Spinal cord (tissue), 10 donors: ENCODE results near the gene NPLOC4. TPM values are rescaled to one million over a fixed set of nuclear protein-coding genes. Genes with fewer than 3 reads are reported as not detected.
"Not testable (repeated sequence)": the region's sequence is repeated elsewhere in the genome, so short reads cannot be mapped to it uniquely, and the experiment has no call there.

ENCODE experiments used
- DNase-seq, 6 donors: peaks; one replicate each; pipeline versions ENCODE4 v3.0.0 to v3.0.0-alpha.2; 2013 to 2015; ENCODE audit warnings: low spot score in 6 of 6, low read depth in 4 of 6
- H3K27ac ChIP-seq: one replicate; pipeline ENCODE4 v1.5.1; 2013; ENCODE audit warnings: low read depth, low read length, control low read depth
- H3K27me3 ChIP-seq: one replicate; pipeline ENCODE4 v1.6.1; 2013; ENCODE audit warnings: low read length; ENCODE audit not compliant: control insufficient read depth, insufficient read depth
- H3K36me3 ChIP-seq: one replicate; pipeline ENCODE4 v1.6.1; 2013; ENCODE audit warnings: low read length; ENCODE audit not compliant: control insufficient read depth, insufficient read depth
- H3K4me1 ChIP-seq: one replicate; pipeline ENCODE4 v1.6.1; 2013; ENCODE audit warnings: low read length; ENCODE audit not compliant: control insufficient read depth, insufficient read depth
- H3K4me3 ChIP-seq: one replicate; pipeline ENCODE4 v1.5.1; 2013; ENCODE audit warnings: low read depth, low read length, control low read depth
- H3K9me3 ChIP-seq: one replicate; pipeline ENCODE4 v1.6.1; 2013; ENCODE audit warnings: low read length; ENCODE audit not compliant: control insufficient read depth, insufficient read depth
- WGBS: methylation state at CpG from one replicate; pipeline ENCODE4 v1.1.5; 2013; ENCODE audit warnings: missing lambda C conversion rate; ENCODE audit not compliant: insufficient coverage; 5-methylcytosine and 5-hydroxymethylcytosine counted together
- polyA plus RNA-seq, 2 donors: library from polyadenylated mRNA; unstranded; fragments of 120-200 nt; gene quantifications; one replicate each; pipeline ENCODE4 v1.2.1, GENCODE V29; 2013; ENCODE audit not compliant: insufficient read length in 2 of 2
- total RNA-seq, 2 donors: library from RNA; depleted of rRNA in 1 of 2; stranded (reverse); fragments of 120-200 nt in 1 of 2; fragments of >200 nt in 1 of 2; gene quantifications; one replicate each; pipeline versions ENCODE4 v1.2.3 to v1.2.4, GENCODE V29; 2013 to 2014
- donor health status: healthy.

The NPLOC4 gene
- total and polyA plus RNA-seq, 4 donors, result 38.8 to 60.6 (median 43.1) TPM

DNA sequence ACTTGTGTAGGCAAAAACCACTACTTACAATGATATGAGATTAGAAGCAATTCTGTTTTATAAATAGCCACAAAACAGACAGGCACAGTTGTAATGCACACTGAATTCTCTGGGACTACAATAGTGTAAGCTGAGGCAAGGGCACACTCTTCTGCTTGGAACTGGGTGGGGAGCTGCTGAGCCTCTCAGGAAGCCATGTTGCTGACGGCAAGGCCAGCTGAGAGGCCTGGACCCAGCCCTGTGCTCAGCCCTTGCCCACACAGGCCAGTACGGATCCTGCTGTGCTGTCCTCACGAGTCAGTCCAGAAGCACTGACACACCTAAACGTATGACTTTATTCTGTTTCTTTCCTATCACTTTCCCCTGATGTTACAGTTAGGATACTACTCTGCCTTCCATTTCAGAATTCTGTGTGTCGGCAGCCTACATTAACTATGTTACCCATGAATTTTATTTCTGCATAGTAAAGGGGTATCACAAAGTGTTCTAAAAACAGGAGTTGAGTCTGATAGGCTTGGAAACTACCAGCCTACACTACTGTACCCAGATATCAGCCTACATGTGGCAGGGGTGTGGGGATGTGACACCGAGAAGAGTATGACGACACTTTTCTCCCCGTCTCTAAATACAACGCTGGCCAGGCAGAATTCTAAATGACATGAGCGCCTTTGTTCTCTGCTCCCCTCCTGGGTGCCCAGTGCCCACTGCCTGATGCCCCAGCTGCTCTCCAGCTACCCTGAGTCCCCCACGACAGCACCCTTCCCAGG lies 43.6 kb downstream of the NPLOC4 start:
- peaks cover 87% of the 10 kb centered on the region for H3K36me3 ChIP-seq
- no peak overlapping the region for H3K4me3 ChIP-seq
- no peak overlapping the region for H3K27ac ChIP-seq
- H3K4me1 ChIP-seq, result no peaks in the 10 kb centered on the region
- H3K27me3 ChIP-seq, result no peaks in the 10 kb centered on the region
- 90% methylated on average over 8 of the region's 11 CpGs for WGBS
- H3K9me3 ChIP-seq, result no peaks in the 10 kb centered on the region
- DNase-seq, result no peak

DNA sequence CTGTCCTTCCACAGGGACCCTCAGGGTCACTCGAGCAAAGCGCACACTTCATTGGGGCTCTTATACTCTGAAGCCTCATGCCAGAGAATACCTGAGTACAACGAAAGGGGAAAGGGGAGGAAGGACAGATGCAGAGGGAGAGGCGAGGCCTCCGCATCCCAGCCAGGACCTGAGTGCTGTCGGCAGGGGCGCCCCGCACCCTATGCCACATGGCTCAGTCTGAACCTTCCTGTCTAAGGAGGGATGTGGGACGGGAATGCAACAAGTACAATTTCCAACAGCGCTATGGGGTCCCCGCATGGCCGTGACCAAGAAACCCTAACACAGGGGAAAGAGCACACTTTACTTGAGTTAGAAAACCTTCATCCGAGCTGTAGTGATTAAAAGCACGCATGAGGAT lies 44.9 kb downstream of the NPLOC4 start:
- no peaks in the 10 kb centered on the region for H3K27me3 ChIP-seq
- H3K9me3 ChIP-seq, result no peaks in the 10 kb centered on the region
- H3K36me3 ChIP-seq, result peaks cover 84% of the 10 kb centered on the region
- WGBS, result 97% methylated on average over 12 of the region's 14 CpGs
- no peak overlapping the region for H3K4me3 ChIP-seq
- no peak for DNase-seq
- H3K27ac ChIP-seq, result no peak overlapping the region
- H3K4me1 ChIP-seq, result no peaks in the 10 kb centered on the region

DNA sequence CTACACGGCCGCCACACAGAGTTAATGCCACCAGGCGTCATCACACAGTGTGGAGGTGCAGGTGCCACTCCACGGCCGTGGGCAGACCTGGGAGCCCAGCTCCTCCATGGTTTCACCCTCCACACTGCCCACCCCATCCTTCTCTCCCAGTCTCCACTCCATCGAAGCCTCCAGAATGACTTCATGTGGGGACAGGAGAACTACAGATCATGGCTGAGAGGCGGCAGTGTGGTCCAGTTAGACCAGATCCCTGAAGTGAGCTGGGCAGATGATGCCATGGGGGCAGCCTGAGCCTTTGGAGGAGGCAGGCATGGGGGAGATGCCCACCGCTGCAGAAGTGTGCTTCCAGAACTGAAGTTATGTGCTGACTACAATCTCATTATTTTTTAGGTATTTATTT lies 46.8 kb downstream of the NPLOC4 start:
- Histone ChIP-seq H3K4me3 (no peak overlapping the region), H3K27ac (no peak overlapping the region), H3K27me3 (no peaks in the 10 kb centered on the region), H3K36me3 (peaks cover 87% of the 10 kb centered on the region), H3K4me1 (no peaks in the 10 kb centered on the region), H3K9me3 (no peaks in the 10 kb centered on the region)
- no peak for DNase-seq
- 96% methylated on average over 6 of the region's 8 CpGs for WGBS

DNA sequence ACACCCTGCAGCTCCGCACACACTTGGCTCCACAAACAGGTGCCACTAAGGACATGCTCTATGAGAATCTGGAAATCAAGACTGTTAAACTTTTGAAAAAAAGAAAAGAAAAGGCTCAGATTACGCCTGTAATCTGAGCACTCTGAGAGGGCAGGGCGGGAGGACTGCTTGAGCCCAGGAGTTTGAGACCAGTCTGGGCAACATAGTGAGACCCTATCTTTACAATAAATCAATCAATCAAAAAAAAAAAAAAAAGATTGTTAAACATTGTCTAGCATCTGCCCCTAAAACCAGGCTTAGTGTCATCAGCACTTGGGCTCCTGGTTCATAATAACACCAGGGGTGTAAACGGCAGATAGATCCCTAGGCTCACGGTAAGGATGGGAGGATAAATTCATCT lies 47.3 kb downstream of the NPLOC4 start:
- DNase-seq, result no peak
- no peaks in the 10 kb centered on the region for H3K4me1 ChIP-seq
- no peak overlapping the region for H3K4me3 ChIP-seq
- peaks cover 85% of the 10 kb centered on the region for H3K36me3 ChIP-seq
- 82% methylated on average over 3 of the region's 5 CpGs for WGBS
- no peak overlapping the region for H3K27ac ChIP-seq
- no peaks in the 10 kb centered on the region for H3K9me3 ChIP-seq
- no peaks in the 10 kb centered on the region for H3K27me3 ChIP-seq

DNA sequence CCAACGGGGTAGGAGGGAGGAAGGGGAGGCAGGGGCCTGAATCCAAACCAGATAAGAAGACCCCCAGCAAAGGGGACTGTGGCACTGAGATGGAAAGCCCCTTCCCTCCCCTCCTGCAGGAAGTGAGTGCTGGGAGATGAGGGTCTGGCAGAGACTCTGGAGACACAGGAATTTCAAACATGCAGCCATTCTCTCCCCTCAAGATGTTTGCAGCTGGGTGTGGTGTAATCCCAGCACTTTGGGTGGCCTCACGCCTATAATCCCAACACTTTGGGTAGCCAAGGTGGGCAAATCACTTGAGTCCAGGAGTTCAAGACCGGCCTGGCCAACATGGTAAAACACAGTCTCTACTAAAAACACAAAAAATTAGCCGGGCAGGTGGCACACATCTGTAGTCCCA lies 50.8 kb downstream of the NPLOC4 start:
- no peak for DNase-seq
- no peaks in the 10 kb centered on the region for H3K9me3 ChIP-seq
- no peak overlapping the region for H3K27ac ChIP-seq
- WGBS, result 93% methylated on average over 3 of the region's 4 CpGs
- H3K4me3 ChIP-seq, result no peak overlapping the region
- peaks cover 10% of the 10 kb centered on the region for H3K4me1 ChIP-seq
- H3K27me3 ChIP-seq, result no peaks in the 10 kb centered on the region
- peaks cover 83% of the 10 kb centered on the region for H3K36me3 ChIP-seq

- not testable (repeated sequence) for H3K27me3 ChIP-seq, H3K9me3 ChIP-seq, DNase-seq, H3K4me3 ChIP-seq, H3K27ac ChIP-seq
- 87% methylated on average over 11 of the region's 14 CpGs for WGBS
- Histone ChIP-seq H3K36me3 (peaks cover 81% of the 10 kb centered on the region), H3K4me1 (peaks cover 10% of the 10 kb centered on the region)
Measured at GRCh38 chr17:81584771-81585170, 52.1 kb downstream of the NPLOC4 start.

- H3K27me3 ChIP-seq, result no peaks in the 10 kb centered on the region
- H3K4me1 ChIP-seq, result peaks cover 10% of the 10 kb centered on the region
- H3K27ac ChIP-seq, result no peak overlapping the region
- H3K36me3 ChIP-seq, result peaks cover 81% of the 10 kb centered on the region
- peak in 1 of 6 donors; percentile 42 for DNase-seq
- no peaks in the 10 kb centered on the region for H3K9me3 ChIP-seq
- whole genome bisulfite sequencing, result 83% methylated on average over 4 of the region's 6 CpGs
- no peak overlapping the region for H3K4me3 ChIP-seq
Measured at GRCh38 chr17:81583589-81584342, 53.1 kb downstream of the NPLOC4 start.

- 84% methylated on average over 10 of the region's 12 CpGs for WGBS
- H3K27me3 ChIP-seq, result no peaks in the 10 kb centered on the region
- peak in 1 of 6 donors; percentile 51 for DNase-seq
- H3K27ac ChIP-seq, result no peak overlapping the region
- H3K4me3 ChIP-seq, result no peak overlapping the region
- H3K4me1 ChIP-seq, result peaks cover 10% of the 10 kb centered on the region
- no peaks in the 10 kb centered on the region for H3K9me3 ChIP-seq
- H3K36me3 ChIP-seq, result peaks cover 78% of the 10 kb centered on the region
Measured at GRCh38 chr17:81582749-81583148, 54.2 kb downstream of the NPLOC4 start.

GRCh38 chr17:81582341-81582740 lies 54.6 kb downstream of the NPLOC4 start:
- H3K27ac ChIP-seq, result peak overlapping the region; percentile 7
- peaks cover 78% of the 10 kb centered on the region for H3K36me3 ChIP-seq
- H3K4me1 ChIP-seq, result peaks cover 14% of the 10 kb centered on the region
- no peaks in the 10 kb centered on the region for H3K27me3 ChIP-seq
- WGBS, result 97% methylated on average over 3 of the region's 5 CpGs
- H3K4me3 ChIP-seq, result no peak overlapping the region
- no peak for DNase-seq
- no peaks in the 10 kb centered on the region for H3K9me3 ChIP-seq

DNA sequence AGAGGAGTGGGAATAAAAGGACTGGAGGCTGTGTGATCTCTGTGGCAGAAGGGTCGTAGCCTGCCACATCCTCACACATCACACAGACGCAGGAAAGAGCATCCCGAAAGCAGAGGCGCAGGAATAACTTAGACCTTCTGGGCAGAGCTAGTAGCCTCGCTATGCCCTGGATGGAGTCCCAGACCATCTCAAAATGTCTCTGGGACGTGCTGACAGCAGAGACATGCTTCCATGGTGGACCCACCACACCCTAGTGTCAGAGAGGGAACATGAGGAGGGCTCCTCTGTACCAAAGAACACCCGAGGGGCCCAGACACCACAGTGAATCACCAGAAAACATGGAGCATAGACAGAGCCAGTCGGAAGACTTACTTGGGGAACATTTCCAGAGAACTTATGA lies 55.2 kb downstream of the NPLOC4 start:
- Histone ChIP-seq H3K9me3 (no peaks in the 10 kb centered on the region), H3K27me3 (no peaks in the 10 kb centered on the region), H3K4me1 (peaks cover 17% of the 10 kb centered on the region), H3K27ac (no peak overlapping the region), H3K36me3 (peaks cover 80% of the 10 kb centered on the region), H3K4me3 (no peak overlapping the region)
- no peak for DNase-seq
- WGBS, result 92% methylated on average over 8 of the region's 8 CpGs
